Testis (tissue), 2 donors: ENCODE results near the gene EFR3B.

Experiments used
- POLR2A ChIP-seq: fragments of 450-650 bp; IDR thresholded peaks from one replicate; pipeline ENCODE4 v1.6.1; 2017; ENCODE audit warnings: antibody characterized with exemption, mild to moderate bottlenecking, moderate library complexity
- TF ChIP-seq, protein P1 (sequence below), 3 experiments: fragments of 450-650 bp in 2 of 3; fragments of 200-600 bp in 1 of 3; sonication (generic) in 1 of 3; IDR thresholded peaks; one replicate each; pipeline ENCODE4 v1.5.1; 2016 to 2019; ENCODE audit warnings: antibody characterized with exemption in 3 of 3, mild to moderate bottlenecking in 2 of 3, moderate library complexity in 1 of 3

DNA sequence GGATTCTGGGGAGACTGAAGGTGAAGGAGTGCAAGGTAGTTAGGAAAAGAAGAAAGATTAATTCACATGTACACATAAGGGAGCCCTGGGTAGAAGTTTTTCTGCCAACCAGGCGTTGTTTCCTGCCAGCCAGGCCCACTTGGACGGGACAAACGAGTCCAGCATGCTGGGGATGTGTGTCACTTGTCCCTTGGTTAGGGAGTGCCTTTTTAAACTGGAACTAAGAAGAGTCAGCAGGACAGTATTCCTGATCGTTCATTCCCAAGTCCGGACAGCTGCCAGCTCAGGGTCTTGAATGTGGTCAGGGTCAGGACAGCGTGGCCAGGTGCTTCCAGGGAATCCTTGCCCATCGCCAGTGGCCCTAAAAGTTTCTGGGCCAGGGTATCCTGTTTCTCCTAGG, 83.3 kb downstream of the EFR3B start:
- TF ChIP-seq, protein P1, sequence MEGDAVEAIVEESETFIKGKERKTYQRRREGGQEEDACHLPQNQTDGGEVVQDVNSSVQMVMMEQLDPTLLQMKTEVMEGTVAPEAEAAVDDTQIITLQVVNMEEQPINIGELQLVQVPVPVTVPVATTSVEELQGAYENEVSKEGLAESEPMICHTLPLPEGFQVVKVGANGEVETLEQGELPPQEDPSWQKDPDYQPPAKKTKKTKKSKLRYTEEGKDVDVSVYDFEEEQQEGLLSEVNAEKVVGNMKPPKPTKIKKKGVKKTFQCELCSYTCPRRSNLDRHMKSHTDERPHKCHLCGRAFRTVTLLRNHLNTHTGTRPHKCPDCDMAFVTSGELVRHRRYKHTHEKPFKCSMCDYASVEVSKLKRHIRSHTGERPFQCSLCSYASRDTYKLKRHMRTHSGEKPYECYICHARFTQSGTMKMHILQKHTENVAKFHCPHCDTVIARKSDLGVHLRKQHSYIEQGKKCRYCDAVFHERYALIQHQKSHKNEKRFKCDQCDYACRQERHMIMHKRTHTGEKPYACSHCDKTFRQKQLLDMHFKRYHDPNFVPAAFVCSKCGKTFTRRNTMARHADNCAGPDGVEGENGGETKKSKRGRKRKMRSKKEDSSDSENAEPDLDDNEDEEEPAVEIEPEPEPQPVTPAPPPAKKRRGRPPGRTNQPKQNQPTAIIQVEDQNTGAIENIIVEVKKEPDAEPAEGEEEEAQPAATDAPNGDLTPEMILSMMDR (IDR thresholded peaks at IDR 0.05): no peak
- no peak for TF ChIP-seq POLR2A
